HG02938 (cell line): ENCODE measurements around the gene C2CD2.

Experiments used
- ATAC-seq: cut with Tn5 transposase; IDR thresholded peaks from one replicate; pipeline ENCODE4 v1.9.1; 2021; ENCODE audit warnings: mild to moderate bottlenecking, moderate library complexity; ENCODE audit not compliant: unreplicated experiment

Gene C2CD2

GRCh38 chr21:41850085-41850484 lies 103.7 kb downstream of the C2CD2 start:
- ATAC-seq: no peak

- no peak for ATAC-seq
Measured at GRCh38 chr21:41848958-41849580, 104.7 kb downstream of the C2CD2 start.

- no peak for ATAC-seq
Measured at GRCh38 chr21:41848533-41848932, 105.3 kb downstream of the C2CD2 start.

GRCh38 chr21:41847066-41847804 lies 106.6 kb downstream of the C2CD2 start:
- ATAC-seq: no peak

DNA sequence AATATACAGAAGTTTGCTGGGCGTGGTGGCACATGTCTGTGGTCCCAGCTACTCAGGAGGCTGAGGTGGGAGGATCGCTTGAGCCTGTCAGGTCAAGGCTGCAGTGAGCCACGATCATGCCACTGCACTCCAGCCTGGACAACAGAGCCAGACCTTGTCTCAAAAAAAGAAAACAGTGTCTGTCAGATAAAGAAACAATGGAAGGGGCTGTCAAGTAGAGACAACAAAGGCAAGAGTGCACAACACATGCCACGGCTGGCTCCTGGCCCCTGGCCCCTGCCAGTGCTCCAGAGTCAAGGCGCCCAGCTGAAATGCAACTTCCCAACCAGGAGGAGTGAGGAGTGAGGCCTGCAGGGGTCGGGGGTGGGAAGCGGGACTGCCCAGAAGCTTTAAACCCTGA lies 107.3 kb downstream of the C2CD2 start:
- no peak for ATAC-seq

DNA sequence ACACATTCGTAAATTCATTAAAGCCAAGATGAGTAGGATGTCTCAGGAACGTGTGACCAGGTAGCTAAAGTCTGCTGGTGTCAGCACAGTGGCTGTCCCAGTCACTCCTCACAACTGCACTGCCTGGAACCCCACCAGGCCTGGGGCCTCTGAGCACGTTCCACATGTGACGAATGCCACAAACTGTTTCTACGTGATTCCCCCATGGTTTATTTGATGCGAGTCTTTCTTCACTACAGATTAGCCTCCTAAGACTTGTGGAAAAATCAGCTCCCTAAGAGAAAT lies 107.8 kb downstream of the C2CD2 start:
- no peak for ATAC-seq

DNA sequence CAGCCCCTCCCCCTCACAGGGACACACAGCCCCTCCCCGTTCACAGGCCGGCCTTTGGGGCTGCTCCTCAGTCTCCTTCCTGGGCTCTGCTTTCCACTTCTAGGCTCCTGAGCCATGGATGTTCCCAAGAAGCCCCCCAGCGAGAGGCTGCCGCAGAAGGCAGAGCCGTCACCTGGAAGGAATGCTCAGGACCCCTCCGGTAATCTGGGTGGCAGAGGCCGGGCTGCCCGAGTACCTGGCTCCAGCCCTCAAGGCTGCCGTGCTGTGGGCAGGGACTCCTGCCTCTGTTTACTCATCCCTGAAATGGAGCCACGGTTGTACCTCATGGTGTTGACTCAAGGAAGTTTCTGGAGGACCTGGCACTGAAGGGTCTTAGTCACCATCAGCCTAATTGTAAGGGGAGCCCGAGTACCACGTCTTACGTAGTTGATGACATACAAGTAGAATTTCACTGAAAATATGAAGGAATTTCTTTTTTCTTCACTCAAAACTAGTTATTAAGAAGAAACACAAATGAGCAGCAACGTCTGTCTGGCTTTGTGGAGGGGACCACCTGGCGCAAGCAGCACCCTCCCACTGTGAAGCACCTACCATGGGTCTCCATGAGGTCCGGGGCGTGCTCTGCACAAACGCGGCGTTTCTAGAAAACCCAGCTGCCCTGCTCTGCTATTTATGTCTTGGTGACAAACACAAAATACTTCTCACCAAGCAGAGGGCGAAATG lies 108.3 kb downstream of the C2CD2 start:
- ATAC-seq: no peak

DNA sequence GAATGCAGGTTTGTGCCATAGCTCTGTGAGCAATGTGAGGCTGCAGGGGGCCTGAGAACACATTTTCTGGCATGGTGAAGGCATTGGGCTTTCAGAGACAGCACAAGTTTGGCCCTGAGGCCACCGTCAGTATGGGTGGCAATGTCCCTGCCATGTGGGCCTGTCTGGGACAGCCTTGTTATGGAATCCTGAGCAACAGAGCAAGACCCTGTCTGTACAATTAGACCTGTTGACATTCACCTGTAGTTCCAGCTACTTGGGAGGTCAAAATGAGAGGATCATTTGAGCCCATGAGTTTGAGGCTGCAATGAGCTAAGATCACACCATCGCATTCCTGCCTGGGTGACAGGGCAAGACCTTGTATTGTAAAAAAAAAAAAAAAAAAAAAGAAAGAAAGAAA lies 110.2 kb downstream of the C2CD2 start:
- ATAC-seq: no peak

GRCh38 chr21:41840880-41841279 lies 112.9 kb downstream of the C2CD2 start:
- ATAC-seq: no peak

GRCh38 chr21:41839387-41840000 lies 114.3 kb downstream of the C2CD2 start:
- no peak for ATAC-seq

DNA sequence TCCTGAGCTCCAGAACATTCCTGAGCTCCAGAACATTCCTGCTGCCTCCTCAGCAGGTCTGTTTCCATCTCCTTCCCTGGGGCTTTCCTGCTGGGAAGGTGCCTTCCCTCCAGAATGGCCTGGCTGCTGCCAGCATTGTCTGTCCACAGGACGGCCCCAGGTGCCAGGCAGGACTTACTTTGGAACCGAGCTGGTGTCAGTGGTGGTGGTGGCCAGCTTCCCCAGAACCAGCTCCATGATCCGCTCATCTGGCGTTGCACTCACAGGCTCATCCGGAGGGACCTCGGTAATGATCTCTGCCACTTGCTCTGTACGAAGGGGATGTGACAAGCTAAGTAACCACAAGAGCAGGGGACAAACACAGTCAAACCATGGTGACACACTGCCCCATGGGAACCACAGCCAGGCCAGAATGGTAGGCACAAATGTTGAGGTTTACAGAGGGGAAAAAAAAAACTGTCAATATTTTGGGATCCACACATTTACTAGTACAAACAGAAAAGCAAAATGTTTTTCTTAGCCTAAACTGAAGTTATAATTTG lies 116.0 kb downstream of the C2CD2 start:
- no peak for ATAC-seq

DNA sequence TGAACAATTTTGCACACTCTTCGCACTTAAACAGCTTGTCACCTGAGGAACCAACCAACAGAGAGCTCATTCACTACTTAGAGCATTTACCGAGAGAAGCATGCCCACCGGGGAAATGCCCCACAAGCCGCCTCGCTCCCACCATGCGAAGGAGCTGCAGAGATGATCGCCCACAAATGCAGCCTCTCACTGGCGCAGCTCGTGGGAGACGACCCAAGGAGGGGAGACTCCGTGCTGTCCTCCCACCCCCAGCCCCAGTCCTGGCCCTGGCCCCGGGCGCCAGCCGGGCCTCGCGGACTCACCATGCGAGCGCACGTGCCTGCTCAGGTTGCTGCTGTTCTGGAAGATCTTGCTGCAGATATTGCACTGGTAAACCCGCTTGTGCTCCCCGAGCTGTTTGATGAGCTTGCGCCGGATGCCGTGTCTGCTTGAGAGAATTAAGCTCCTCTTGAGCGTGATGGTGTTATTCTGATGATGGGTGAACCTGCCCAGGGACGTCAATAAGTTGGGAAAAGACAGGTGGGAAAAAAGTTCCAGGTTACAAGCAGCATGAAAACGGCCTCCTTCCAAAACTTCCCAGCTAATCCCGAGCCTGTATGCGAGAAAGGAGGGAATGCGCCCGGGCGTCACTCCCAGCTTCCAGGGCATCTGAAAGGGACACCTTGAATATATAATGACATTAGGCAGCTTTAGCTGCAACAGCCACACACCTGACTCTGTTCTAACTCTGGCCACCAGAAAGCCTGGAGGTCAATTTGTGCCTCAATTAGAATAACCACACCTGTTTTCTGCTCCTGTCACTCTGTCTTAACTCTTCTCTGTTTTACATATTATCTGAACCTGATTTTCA lies 117.4 kb downstream of the C2CD2 start:
- no peak for ATAC-seq

GRCh38 chr21:41835711-41836154 lies 118.1 kb downstream of the C2CD2 start:
- no peak for ATAC-seq
